NCI-H1105 (cell line): Measurements from ENCODE around the gene CAPN10.

Source experiments
- DNase-seq: peaks from one replicate; lab custom pipeline; 2025; lab: John Stamatoyannopoulos, UW

Gene CAPN10

DNA sequence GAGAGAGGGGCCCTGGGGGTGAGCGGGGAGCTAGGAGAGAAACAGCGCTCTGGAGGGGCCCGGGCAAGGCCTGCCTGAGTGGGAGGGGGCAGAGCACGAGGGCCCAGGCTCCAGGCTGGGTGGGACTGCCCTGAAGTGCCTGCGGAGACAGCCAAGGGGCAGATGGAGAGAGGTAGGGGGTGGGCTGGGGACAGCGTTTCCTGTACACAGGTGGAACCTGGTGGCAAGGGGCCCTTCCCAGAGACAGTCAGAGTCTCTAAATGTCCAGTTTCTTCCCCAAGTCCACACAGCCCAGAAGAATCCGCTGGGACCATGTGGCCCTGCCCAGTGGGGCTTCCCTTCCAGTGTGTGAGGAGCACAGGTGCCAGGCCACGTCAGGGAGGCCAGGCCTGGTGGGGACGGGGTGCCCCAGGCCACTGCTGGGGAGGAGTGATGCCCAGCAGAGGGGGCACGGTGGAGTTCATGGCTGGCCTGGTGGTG, 37.0 kb downstream of the CAPN10 start:
- no peak for DNase-seq

DNA sequence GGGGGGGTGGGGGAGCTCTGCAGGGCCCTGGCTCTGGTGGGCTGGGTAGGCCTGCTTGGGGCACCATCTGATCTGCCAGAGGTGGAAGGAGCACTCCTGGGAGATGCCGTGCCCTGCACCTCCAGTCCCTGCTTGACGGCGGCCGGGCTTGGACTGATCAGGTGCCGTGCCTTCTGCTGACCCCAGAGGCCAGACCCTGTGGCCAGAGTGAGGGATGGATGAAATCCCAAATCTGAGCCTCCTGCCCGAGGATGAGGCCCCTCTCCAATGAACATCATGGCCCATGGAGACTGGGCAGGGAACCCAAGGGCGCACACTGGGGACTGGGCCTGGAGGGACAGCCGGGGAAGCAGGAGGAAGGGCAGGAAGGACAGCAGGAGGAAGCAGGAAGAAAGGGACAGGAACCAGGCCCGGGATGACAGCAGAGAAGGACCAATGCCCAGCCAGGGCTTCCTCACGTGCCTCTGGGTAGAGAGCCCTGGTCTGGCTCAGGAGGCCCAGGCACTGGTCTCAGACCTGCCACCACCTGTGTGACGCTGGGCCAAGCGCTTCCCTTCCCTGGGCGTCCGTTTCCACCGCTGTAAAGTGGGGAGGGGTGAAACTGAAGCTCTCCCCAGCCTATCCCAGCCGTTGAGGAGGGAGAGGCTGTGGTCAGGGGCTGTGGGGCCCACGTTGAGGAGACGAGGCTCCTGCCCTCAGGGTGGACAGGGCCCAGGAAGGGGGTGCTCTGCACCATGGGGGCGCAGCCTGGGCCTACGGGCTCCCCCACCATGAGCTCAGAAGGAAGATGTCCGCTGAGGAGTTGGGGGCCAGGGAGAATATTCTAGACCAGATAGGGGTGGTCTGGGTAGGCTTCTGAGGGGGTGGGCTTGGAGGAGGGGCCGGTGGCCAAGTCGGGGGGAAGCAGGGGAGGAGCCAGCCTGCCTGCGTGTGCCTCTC, 37.7 kb downstream of the CAPN10 start:
- DNase-seq = no peak

DNA sequence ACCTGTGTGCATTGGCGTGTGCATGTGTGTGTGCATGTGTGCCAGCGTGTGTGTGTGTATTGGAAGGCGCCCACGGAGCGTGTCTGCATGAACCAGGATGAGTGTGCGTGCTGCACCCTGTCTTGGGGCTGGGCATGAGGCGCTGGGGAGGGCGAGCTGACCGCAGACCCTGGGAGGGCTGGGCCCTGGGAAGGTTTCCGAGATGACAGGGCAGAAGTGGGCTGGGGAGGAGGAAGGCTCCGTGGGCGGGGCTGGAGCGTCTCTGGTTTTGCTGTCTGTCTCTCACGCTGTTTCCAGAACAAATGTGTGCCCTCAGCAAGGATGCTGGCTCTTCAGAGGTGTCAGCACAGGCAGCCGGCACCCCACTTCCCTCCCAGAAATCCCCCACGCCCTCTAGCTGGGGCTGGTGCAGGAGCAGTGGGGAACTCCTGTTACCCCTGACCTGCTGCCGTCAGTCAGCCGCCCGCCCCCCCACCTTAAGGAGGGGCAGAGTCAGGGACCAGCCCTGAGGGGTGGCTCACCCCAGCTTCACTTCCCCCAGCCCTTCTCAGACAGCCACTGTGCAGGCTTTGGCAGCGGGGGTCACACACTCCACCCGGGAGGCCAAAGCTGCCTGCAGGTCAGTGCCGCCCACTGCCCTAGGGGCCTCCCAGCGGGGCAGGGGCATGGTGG, 38.6 kb downstream of the CAPN10 start, which contains the start of gene GPR35:
Gene GPR35 (plus strand): TSS at position 531 of the 672 bp plus-strand sequence. CDS start 4,473 bp downstream, outside the sequence.
- DNase-seq = no peak

DNA sequence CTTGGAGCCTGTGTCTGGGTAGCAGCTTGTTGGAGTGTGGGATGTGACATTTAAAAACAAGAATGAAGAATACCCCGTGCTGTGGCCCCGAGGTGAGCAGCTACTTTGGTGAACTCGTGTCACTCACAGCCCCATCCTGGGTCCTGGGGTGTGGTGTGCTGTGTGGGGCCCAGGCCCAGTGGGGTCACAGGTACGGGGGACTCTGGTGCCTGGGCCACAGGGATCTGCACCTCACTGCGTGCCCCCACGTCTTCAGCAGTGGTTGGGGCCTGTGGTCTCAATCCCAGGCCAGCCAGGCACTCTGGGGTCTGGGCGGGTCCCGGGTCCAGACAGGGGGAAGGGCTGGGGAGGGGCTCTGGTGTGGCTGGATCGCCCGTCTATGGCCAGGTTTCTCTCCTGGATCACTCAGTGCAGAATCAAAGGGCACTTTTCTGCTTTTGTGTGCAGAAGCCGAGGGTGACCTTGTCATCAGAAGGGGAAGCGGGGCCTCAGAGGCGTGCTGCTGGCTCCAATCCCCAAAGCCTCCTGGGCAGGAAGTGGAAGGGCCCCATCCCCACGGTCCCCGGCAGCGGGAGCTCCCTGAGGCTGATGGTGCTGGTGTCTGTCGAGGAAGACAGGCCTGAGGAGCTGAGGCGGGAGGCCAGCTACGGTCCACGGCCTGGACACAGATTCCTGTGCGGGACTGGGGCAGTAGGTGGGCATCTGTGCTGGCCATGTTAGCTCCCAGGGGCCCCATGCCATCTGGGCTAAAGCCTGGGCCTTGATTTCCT, 40.2 kb downstream of the CAPN10 start:
- DNase-seq = no peak

DNA sequence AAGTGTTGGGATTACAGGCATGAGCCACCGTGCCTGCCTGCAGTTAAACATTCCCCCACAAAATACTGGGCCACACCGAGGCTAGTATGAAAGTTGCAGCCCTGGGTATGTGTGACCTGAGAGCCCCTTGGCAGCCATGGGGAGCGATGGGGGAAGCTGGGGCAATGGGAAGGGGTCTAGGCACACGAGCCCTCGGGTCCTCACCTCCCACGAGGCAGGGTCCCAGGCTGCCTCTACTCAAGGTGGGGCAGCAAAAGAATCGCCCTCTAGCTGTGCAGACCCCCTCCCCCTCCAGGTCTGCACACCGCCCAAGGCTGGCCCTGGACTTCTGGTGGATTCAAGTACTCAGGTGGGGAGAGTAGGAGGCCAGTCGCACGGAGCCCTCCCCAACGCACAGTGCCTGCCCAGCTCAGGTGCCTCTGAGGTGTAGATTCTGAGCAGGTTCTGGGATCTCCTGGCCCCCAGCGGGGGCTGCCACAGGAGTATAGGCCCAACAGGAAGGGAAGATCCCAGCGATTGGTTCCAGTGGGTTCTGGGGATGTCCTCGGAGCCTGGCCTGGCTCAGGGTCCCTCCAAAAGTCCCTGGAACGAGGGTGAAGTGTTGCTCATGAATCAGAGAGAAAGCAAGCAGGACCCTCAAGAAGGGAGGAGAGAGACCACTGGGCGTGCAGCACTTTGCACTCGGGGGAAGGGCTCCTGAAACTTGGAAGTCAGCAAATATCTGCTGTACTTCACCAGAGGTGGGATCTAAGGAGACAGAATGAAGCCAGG, 41.4 kb downstream of the CAPN10 start:
- DNase-seq = no peak

DNA sequence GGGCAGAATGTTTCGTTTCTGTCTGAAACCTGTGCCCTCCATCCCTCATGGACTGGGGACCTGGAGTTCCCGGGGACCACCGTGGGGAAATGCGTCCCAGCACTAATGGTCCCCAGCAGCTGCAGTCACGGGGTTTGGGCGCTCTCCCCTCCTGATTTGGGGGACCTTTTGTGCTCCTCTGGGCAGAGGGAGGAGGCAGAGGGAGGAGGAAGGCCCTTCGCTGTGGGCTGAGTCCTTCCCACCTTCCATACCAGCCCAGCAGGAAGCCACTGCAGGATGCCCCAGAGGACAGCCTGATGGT, 41.9 kb downstream of the CAPN10 start:
- DNase-seq = no peak

DNA sequence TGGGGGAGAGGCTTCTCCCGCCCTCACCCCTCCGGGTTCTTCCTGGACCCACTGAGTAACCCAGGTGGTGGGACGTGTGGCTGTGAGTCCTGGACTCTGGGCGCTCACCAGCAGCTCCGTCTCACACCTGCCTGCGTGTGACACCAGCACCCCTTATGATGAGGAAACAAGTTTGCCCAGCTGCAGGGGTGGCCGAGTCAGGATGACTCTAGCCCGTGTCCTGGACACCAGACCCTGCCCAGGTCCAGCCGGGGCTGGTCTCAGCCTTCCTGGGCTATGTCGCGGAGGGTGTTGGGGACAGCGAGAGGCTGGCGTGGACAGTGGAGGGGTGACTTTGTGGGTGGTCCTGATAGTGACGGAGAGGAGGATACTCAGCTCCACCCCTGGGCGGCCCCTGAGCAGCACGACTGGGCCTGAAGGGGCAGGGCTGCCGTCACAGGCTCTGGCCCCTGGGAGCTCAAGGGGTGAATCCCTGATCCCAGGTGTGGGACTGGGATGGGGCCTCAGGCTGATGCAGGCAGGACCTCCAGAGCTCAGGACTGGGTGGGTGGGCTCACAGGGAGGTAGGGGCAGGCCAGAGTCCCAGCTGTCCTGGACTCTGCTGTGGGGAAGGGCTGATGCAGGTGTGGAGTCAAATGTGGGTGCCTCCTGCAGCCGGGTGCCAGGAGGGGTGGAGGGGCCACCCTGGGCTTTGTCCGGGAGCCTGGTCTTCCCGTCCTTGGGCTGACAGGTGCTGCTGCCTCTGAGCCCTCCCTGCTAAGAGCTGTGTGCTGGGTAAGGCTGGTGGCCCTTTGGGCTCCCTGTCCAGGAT, 42.5 kb downstream of the CAPN10 start:
- no peak for DNase-seq

DNA sequence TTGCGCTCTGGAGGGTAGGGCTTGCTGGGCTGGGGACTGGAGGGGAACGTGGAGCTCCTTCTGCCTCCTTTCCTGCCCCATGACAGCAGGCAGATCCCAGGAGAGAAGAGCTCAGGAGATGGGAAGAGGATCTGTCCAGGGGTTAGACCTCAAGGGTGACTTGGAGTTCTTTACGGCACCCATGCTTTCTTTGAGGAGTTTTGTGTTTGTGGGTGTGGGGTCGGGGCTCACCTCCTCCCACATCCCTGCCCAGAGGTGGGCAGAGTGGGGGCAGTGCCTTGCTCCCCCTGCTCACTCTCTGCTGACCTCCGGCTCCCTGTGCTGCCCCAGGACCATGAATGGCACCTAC, 43.1 kb downstream of the CAPN10 start:
- no peak for DNase-seq

DNA sequence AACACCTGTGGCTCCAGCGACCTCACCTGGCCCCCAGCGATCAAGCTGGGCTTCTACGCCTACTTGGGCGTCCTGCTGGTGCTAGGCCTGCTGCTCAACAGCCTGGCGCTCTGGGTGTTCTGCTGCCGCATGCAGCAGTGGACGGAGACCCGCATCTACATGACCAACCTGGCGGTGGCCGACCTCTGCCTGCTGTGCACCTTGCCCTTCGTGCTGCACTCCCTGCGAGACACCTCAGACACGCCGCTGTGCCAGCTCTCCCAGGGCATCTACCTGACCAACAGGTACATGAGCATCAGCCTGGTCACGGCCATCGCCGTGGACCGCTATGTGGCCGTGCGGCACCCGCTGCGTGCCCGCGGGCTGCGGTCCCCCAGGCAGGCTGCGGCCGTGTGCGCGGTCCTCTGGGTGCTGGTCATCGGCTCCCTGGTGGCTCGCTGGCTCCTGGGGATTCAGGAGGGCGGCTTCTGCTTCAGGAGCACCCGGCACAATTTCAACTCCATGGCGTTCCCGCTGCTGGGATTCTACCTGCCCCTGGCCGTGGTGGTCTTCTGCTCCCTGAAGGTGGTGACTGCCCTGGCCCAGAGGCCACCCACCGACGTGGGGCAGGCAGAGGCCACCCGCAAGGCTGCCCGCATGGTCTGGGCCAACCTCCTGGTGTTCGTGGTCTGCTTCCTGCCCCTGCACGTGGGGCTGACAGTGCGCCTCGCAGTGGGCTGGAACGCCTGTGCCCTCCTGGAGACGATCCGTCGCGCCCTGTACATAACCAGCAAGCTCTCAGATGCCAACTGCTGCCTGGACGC, 43.6 kb downstream of the CAPN10 start:
- DNase-seq = no peak

DNA sequence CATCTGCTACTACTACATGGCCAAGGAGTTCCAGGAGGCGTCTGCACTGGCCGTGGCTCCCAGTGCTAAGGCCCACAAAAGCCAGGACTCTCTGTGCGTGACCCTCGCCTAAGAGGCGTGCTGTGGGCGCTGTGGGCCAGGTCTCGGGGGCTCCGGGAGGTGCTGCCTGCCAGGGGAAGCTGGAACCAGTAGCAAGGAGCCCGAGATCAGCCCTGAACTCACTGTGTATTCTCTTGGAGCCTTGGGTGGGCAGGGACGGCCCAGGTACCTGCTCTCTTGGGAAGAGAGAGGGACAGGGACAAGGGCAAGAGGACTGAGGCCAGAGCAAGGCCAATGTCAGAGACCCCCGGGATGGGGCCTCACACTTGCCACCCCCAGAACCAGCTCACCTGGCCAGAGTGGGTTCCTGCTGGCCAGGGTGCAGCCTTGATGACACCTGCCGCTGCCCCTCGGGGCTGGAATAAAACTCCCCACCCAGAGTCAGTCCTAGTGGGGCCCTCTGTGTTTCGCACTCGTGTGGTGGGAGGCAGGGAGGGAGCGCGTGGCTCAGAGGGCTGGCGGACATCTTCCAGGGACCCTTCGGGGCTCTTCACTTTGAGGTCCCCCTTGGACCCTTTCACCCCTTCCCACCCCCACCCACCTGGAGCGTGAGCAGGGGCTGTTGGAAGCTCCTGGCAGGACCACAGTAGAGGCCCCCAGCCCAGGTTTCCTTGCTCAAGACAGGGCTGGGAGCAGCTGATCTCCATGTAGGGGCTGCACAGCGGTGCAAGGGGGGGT, 44.4 kb downstream of the CAPN10 start:
- no peak for DNase-seq

DNA sequence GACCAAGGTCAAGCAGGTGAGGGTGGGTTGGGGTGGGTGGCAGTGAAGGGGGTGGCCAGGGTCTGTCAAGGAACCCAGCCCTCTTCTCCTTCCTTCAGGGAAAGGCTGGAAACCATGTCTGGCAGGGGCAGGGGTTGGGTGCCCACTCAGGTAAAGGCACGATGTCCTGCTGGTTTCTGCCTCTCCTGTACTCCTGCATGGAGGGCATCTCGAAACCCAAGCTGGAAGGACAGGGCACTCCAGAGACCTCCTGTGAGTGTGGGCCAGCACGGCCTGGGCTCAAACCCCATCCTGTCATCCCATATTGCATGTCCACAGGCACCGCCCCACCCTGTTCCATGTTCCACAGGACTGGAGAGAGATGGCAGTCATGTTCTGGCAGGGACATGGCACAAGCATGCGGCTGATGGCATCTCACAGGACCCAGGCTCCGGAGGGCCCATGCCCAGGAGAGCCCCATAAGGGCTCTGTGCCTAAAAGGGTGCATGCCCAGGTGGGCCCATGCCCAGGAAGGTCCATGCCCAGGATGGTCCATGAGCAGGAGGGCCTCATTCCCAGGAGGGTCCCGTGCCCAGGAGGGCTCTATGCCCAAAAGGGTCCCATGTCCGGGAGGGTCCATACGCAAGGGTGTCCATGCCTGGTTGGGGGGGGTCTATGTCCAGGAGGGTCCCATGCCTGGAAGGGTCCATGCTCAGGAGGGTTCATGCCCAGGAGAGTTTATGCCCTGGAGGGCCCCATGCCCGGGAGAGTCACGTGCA, 45.2 kb downstream of the CAPN10 start:
- no peak for DNase-seq

DNA sequence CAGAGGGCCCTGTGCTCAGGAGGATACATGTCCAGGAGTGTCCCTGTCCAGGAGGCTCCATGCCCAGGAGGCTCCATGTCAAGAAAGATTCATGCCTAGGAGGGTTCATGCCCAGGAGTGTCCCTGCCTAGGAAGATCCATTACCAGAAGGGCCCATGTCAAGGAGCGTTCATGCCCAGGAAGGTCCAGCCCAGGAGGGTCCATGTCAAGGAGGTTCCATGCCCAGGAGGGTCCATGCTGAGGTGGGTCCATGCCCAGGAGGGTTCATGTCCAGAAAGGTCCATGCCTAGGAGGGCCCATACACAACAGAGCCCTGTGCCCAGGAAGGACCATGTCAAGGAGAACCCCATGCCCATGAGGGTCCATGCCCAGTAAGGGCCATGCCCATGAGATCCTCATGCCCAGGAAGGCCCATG, 45.8 kb downstream of the CAPN10 start:
- DNase-seq = no peak

DNA sequence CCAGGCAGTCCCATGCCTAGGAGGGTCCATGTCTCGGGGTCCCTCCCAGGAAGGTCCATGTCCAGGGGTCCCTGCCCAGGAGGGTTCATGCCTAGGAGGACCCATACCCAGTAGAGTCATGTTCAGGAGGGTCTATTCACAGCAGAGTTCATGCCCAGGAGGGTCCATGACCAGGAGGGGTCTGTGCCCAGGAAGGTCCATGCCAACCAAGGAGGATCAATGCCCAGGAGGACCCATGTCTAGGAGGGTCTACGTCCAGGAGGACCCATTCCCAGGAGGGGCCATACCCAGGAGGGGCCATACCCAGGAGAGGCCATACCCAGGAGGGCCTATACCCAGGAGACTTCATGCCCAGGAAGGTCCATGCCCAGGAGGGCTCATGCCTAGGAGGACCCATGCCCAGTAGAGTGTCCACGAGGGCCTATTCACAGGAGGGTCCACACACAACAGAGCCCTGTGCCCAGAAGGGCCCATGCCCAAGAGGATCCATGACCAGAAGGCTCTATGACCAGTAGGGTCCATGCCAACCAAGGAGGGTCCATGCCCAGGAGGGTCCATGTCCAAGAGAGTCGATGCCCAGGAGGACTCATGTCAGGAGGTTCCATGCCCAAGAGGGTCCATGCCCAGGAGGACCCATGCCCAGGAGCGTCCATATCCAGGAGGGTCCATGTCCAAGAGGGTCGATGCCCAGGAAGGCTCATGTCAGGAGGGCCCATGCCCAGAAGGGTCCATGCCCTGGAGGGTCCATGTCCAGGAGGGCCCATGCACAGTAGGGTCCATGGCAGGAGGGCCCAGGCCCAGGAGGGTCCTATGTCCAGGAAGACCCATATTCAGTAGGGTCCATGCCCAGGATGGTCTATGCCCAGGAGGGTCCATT, 48.8 kb downstream of the CAPN10 start:
- no peak for DNase-seq

DNA sequence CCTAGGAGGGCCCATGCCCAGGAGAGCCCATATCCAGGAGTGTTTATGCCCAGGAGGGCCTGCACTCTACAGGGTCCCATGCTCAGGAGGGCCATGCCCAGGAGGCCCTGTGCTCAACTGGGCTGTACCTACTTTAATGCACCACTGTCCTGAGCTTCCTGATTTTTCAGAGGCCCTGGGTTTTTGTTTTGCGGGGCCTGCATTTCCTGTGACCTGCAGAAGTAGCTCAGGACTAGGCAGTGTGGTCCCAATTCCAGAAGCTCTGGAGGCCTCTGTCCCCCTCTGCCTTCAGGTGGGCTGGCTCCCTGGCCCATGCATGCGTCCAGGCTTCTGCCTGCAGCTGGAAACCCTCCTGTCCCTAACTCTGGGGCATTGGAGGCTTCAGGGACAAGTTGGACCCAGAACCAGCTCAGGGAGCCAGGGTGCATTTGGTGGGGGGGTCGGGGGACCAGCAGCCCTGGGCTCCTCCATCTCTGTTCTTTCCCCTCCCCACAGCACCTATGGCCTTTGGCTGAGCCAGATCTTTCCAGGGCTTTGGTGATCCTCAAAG, 49.5 kb downstream of the CAPN10 start:
- DNase-seq = no peak

DNA sequence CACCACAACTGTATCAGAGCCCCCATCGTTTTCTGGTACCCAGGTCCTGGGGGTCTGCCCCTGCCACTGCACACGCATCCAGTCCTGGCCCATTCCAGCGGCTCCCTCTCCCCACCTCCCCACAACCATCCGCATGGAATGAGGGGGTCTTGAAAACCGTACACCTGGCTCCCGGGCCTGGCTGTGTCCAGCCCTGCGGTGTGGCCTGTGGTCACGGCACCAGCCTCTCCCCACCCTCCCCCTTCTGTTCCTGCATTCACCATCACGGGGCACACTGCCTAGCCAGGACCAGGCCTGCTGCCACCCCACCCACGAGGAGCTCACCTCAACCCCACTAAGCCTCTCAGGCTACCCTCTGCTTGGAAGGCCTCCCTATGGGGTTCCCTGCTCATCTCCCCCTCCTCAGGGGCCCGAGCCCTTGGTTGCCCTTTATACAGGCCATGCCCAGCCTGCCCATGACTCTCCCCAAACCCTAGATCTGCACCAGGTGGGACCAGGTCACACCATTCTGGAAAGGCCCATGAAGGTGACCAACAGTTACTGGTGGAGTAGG, 50.1 kb downstream of the CAPN10 start:
- no peak for DNase-seq

DNA sequence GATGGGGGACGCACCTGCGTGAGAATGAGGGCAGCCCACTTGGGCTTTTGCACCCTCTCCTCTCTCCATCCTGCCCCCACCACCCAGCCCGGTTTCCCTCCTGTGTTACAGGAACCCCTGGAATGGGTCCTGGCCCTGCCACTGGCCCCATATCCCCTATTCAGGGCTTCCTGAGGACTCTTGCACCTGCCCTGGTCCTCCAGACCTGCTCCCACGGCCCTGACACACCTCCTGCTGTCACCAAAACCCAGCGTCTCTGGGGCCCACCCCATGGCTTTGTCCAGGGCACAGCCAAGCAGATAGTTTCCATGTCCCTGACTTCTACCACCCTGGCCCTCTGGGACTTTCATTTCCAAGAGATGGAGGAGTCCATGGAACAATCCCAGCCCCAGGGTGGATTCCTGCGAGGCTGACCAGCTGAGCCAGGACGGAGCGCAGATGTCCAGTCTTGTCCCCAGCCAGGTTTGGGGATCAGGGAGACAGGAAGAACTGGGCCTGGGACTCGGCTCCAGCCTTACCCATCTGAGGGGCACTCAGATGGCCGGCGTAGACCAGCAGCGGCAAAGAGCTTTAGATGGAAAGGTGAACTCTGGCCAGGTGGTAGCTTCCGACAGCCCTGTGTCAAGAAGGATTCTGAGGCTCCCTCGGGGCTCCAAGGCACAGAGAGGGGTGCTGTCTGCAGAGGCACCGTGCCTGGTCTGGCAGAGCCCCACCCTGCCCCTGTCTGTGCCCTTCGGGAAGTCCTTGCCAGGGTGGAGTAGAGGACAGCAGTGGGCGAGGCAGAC, 50.8 kb downstream of the CAPN10 start:
- no peak for DNase-seq
